BE2C (cell line): Measurements from ENCODE around the gene DGKH.
A peak's percentile ranks its signal among the peaks of the same experiment; 100 is the strongest.

Experiments
- DNase-seq: peaks from one replicate; pipeline ENCODE4 v3.0.0-alpha.2; 2020
- H3K27me3 ChIP-seq: fragments of 250-450 bp; sonication (Bioruptor Pico); 2 replicates; pipeline ENCODE4 v1.5.1; 2020; ENCODE audit warnings: mild to moderate bottlenecking
- H3K36me3 ChIP-seq: fragments of 250-450 bp; sonication (Bioruptor Pico); 2 replicates; pipeline ENCODE4 v1.5.1; 2020; ENCODE audit warnings: mild to moderate bottlenecking
- H3K4me1 ChIP-seq: fragments of 250-450 bp; sonication (Bioruptor Pico); 2 replicates; pipeline ENCODE4 v1.5.1; 2020
- H3K4me3 ChIP-seq: 2 replicates; pipeline ENCODE4 v1.5.1; 2011; ENCODE audit warnings: low read depth, low read length
- H3K9me3 ChIP-seq: fragments of 250-450 bp; sonication (Bioruptor Pico); 2 replicates; pipeline ENCODE4 v1.5.1; 2020
- TF ChIP-seq, protein P1 (sequence below): IDR thresholded peaks from 2 replicates; pipeline ENCODE4 v1.5.1; 2012; ENCODE audit warnings: mild to moderate bottlenecking, low read depth, low read length

Gene DGKH

DNA sequence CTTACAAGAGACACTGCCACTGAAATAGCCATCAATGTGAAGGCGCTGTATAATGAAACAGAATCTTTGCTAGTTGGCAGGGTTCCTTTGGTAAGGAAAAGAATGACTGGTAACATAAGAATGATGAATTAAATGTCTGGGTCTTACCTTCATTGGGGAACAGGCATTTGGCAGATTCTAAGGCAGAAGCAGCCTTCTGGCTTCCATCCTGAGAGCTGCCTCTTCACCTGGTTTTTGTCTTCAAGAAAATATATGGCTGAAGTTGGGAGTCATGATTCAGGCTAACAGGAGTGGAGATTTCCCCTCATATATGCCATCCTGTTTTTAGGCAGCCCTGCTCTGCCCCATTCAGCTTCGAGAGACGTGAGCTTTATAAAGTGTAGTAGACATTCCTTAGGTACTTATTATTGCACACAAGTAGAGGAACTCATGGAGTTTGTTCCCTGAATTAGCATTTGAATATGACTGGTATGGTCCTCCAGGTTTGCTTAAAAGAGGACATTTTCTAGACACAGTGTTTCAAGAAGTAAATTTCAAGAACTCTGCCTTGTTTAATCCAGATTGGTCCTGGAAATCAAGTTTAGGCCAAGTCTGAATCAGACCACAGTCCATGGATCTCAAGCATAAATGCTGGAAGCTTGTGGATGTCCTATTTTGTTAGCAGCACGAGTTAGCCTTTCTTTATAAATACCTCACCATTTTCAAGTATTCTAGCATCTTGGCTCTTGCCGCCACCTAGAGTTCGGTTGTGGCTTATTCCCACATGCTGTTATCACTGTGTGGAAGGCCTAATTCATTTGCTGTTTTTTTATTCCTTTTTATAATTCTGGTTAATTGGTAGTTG, 167.4 kb downstream of the DGKH start:
- H3K4me1 ChIP-seq = peaks cover 3% of the 10 kb centered on the region; the same call in 1 of the 2 replicates
- TF ChIP-seq, protein P1, sequence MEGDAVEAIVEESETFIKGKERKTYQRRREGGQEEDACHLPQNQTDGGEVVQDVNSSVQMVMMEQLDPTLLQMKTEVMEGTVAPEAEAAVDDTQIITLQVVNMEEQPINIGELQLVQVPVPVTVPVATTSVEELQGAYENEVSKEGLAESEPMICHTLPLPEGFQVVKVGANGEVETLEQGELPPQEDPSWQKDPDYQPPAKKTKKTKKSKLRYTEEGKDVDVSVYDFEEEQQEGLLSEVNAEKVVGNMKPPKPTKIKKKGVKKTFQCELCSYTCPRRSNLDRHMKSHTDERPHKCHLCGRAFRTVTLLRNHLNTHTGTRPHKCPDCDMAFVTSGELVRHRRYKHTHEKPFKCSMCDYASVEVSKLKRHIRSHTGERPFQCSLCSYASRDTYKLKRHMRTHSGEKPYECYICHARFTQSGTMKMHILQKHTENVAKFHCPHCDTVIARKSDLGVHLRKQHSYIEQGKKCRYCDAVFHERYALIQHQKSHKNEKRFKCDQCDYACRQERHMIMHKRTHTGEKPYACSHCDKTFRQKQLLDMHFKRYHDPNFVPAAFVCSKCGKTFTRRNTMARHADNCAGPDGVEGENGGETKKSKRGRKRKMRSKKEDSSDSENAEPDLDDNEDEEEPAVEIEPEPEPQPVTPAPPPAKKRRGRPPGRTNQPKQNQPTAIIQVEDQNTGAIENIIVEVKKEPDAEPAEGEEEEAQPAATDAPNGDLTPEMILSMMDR = peak; percentile 83
- H3K36me3 ChIP-seq = no peaks in the 10 kb centered on the region; the same call in none of the 2 replicates
- H3K27me3 ChIP-seq = no peaks in the 10 kb centered on the region
- H3K4me3 ChIP-seq = no peak overlapping the region
- H3K9me3 ChIP-seq = no peaks in the 10 kb centered on the region
- peak; percentile 46 for DNase-seq

GRCh38 chr13:42216422-42216735, 167.9 kb downstream of the DGKH start:
- no peak for DNase-seq
- Histone ChIP-seq H3K4me1 (peaks cover 3% of the 10 kb centered on the region; the same call in 1 of the 2 replicates), H3K4me3 (no peak overlapping the region), H3K36me3 (no peaks in the 10 kb centered on the region; the same call in none of the 2 replicates), H3K9me3 (no peaks in the 10 kb centered on the region), H3K27me3 (no peaks in the 10 kb centered on the region)
- TF ChIP-seq, protein P1 = no peak

DNA sequence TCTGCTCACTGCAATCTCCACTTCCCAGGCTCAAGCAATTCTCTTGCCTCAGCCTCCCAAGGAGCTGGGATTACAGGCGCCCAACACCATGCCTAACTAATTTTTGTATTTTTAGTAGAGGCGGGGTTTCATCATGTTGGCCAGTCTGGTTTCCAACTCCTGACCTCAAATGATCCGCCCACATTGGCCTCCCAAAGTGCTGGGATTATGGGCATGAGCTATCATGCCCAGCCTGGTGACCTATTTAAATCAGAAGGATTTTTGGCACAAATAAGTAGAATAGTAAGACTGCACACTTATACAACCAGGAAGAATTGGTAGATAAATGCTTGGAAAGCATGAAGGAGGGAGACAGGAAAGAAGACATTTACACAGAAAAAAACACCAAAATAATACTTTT, 170.1 kb downstream of the DGKH start:
- Histone ChIP-seq H3K36me3 (no peaks in the 10 kb centered on the region; the same call in 1 of the 2 replicates), H3K27me3 (no peaks in the 10 kb centered on the region), H3K4me3 (no peak overlapping the region), H3K9me3 (no peaks in the 10 kb centered on the region), H3K4me1 (peaks cover 3% of the 10 kb centered on the region; the same call in 1 of the 2 replicates)
- no peak for DNase-seq
- TF ChIP-seq, protein P1 = no peak

DNA sequence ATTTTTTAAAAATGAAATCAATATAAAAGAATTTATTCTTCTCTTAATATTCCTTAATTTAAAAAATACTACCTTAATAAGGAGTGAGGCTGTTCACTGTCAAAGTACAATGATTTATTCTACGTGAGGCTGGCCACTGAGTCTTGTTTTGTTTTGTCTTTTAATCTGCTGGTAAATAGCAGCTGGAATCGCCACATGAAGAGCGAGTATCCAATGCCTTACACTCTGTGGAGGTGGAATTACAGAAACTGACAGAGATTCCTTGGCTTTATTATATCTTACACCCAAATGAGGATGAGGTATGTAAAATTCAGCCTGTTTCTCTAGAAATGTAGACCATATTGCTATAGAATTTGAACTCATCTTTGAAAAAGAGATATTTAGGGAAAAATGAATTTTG, 170.6 kb downstream of the DGKH start:
- no peaks in the 10 kb centered on the region for H3K9me3 ChIP-seq
- H3K4me1 ChIP-seq = peaks cover 3% of the 10 kb centered on the region; the same call in 1 of the 2 replicates
- H3K36me3 ChIP-seq = no peaks in the 10 kb centered on the region; the same call in 1 of the 2 replicates
- TF ChIP-seq, protein P1 = no peak
- no peak overlapping the region for H3K4me3 ChIP-seq
- DNase-seq = no peak
- no peaks in the 10 kb centered on the region for H3K27me3 ChIP-seq

GRCh38 chr13:42219876-42220275, 171.4 kb downstream of the DGKH start:
- DNase-seq = no peak
- Histone ChIP-seq H3K4me3 (no peak overlapping the region), H3K27me3 (no peaks in the 10 kb centered on the region), H3K36me3 (no peaks in the 10 kb centered on the region; the same call in 1 of the 2 replicates), H3K4me1 (peaks cover 3% of the 10 kb centered on the region; the same call in 1 of the 2 replicates), H3K9me3 (no peaks in the 10 kb centered on the region)
- TF ChIP-seq, protein P1 = no peak

GRCh38 chr13:42221121-42221765, 172.8 kb downstream of the DGKH start:
- no peak overlapping the region for H3K4me3 ChIP-seq
- TF ChIP-seq, protein P1 = no peak
- H3K9me3 ChIP-seq = no peaks in the 10 kb centered on the region
- no peaks in the 10 kb centered on the region for H3K4me1 ChIP-seq
- H3K27me3 ChIP-seq = no peaks in the 10 kb centered on the region
- DNase-seq = no peak
- H3K36me3 ChIP-seq = no peaks in the 10 kb centered on the region; the same call in none of the 2 replicates
